Esophagus (tissue), 2 donors: ENCODE results near the gene JMJD6. TPM values are rescaled to one million over a fixed set of nuclear protein-coding genes. Genes with fewer than 3 reads are reported as not detected.
A peak's percentile ranks its signal among the peaks of the same experiment; 100 is the strongest.
"Not testable (repeated sequence)": the region's sequence is repeated elsewhere in the genome, so short reads cannot be mapped to it uniquely, and the experiment has no call there.

Experiments used
- H3K27ac ChIP-seq, 2 donors: one replicate each; pipeline ENCODE4 v1.5.1; 2013; ENCODE audit warnings: low read depth in 2 of 2, mild to moderate bottlenecking in 2 of 2, inconsistent platforms in 1 of 2, low read length in 1 of 2, moderate library complexity in 1 of 2
- H3K27me3 ChIP-seq, 2 donors: one replicate each; pipeline ENCODE4 v1.6.1; 2013; ENCODE audit warnings: low read length in 2 of 2, control low read depth in 1 of 2, mild to moderate bottlenecking in 1 of 2; ENCODE audit not compliant: insufficient read depth in 2 of 2, control insufficient read depth in 1 of 2
- H3K36me3 ChIP-seq, 2 donors: one replicate each; pipeline ENCODE4 v1.6.1; 2013; ENCODE audit warnings: low read length in 1 of 2; ENCODE audit not compliant: control insufficient read depth in 2 of 2, insufficient read depth in 2 of 2
- H3K4me1 ChIP-seq, 2 donors: one replicate each; pipeline ENCODE4 v1.6.1; 2013; ENCODE audit warnings: low read length in 1 of 2; ENCODE audit not compliant: control insufficient read depth in 2 of 2, insufficient read depth in 2 of 2
- H3K4me3 ChIP-seq, 2 donors: one replicate each; pipeline ENCODE4 v1.5.1; 2013; ENCODE audit warnings: low read length in 2 of 2, mild to moderate bottlenecking in 2 of 2, low read depth in 1 of 2, moderate library complexity in 1 of 2
- H3K9me3 ChIP-seq, 2 donors: one replicate each; pipeline ENCODE4 v1.6.1; 2013; ENCODE audit warnings: mild to moderate bottlenecking in 2 of 2, low read depth in 1 of 2, low read length in 1 of 2, moderate library complexity in 1 of 2; ENCODE audit not compliant: control insufficient read depth in 2 of 2, insufficient read depth in 1 of 2
- WGBS, 2 donors: extraction: QIAGEN DNeasy Blood & Tissue Kit; methylation state at CpG; one replicate each; pipeline ENCODE4 v1.1.7; 2013; 5-methylcytosine and 5-hydroxymethylcytosine counted together
- polyA plus RNA-seq, 2 donors: library from polyadenylated mRNA; stranded (reverse); fragments of 200-250 nt; gene quantifications; one replicate each; pipeline ENCODE4 v1.2.3, GENCODE V29; 2013
- donor health status: healthy with polysubstance abuse.
- donor health status: Bipolar disorder and iron deficiency.

Gene JMJD6
- polyA plus RNA-seq, 2 donors: 18.3 to 21.9 TPM

- 0% methylated on average over 52 to 60 of the region's 60 CpGs for WGBS, 2 donors
- peaks cover 0 to 7% of the 10 kb centered on the region in 2 donors for H3K36me3 ChIP-seq
- peak within 1 kb of the TSS; percentile 100 for H3K27ac ChIP-seq
- H3K9me3 ChIP-seq: no peaks in the 10 kb centered on the region
- peak within 1 kb of the TSS; percentile 87 to 100 for H3K4me3 ChIP-seq
- no peaks in the 10 kb centered on the region for H3K27me3 ChIP-seq
- H3K4me1 ChIP-seq: peaks cover 0 to 2% of the 10 kb centered on the region in 2 donors
Observed at GRCh38 chr17:76737082-76737675, 10.8 kb upstream of the JMJD6 start, which contains the start of gene SRSF2. Gene SRSF2 (minus strand): TSS chr17:76737331. CDS start chr17:76737160, 171 bp downstream.

- H3K4me1 ChIP-seq: peaks cover 0 to 2% of the 10 kb centered on the region in 2 donors
- H3K36me3 ChIP-seq: peaks cover 0 to 7% of the 10 kb centered on the region in 2 donors
- no peaks in the 10 kb centered on the region for H3K9me3 ChIP-seq
- peak overlapping the region; percentile 100 for H3K27ac ChIP-seq
- peak overlapping the region; percentile 87 to 100 for H3K4me3 ChIP-seq
- WGBS, 2 donors: 0 to 1% methylated on average over 83 to 117 of the region's 117 CpGs
- no peaks in the 10 kb centered on the region for H3K27me3 ChIP-seq
Observed at GRCh38 chr17:76736349-76737081, 10.1 kb upstream of the JMJD6 start.

- H3K4me3 ChIP-seq: peak overlapping the region; percentile 87 to 100
- H3K4me1 ChIP-seq: peaks cover 0 to 2% of the 10 kb centered on the region in 2 donors
- 1% methylated on average over 20 of the region's 20 CpGs for WGBS, 2 donors
- H3K27ac ChIP-seq: peak overlapping the region; percentile 100
- no peaks in the 10 kb centered on the region for H3K9me3 ChIP-seq
- peaks cover 0 to 7% of the 10 kb centered on the region in 2 donors for H3K36me3 ChIP-seq
- H3K27me3 ChIP-seq: no peaks in the 10 kb centered on the region
Observed at GRCh38 chr17:76735586-76736348, 9.4 kb upstream of the JMJD6 start.

- H3K27ac ChIP-seq: peak overlapping the region; percentile 34 to 57
- H3K27me3 ChIP-seq: no peaks in the 10 kb centered on the region
- peaks cover 0 to 7% of the 10 kb centered on the region in 2 donors for H3K36me3 ChIP-seq
- peaks cover 0 to 2% of the 10 kb centered on the region in 2 donors for H3K4me1 ChIP-seq
- H3K9me3 ChIP-seq: no peaks in the 10 kb centered on the region
- H3K4me3 ChIP-seq: peak overlapping the region; percentile 33 to 87
- WGBS, 2 donors: 7 to 13% methylated on average over 5 of the region's 5 CpGs
Observed at GRCh38 chr17:76735006-76735405, 8.6 kb upstream of the JMJD6 start.

- H3K27me3 ChIP-seq: no peaks in the 10 kb centered on the region
- 12 to 16% methylated on average over 8 of the region's 8 CpGs for WGBS, 2 donors
- no peaks in the 10 kb centered on the region for H3K9me3 ChIP-seq
- peak overlapping the region in 1 of 2 donors; percentile 73 for H3K27ac ChIP-seq
- peaks cover 0 to 2% of the 10 kb centered on the region in 2 donors for H3K4me1 ChIP-seq
- H3K36me3 ChIP-seq: peaks cover 0 to 7% of the 10 kb centered on the region in 2 donors
- peak overlapping the region in 1 of 2 donors; percentile 87 for H3K4me3 ChIP-seq
Observed at GRCh38 chr17:76734080-76734840, 7.9 kb upstream of the JMJD6 start.

- Histone ChIP-seq H3K4me3 (peak overlapping the region in 1 of 2 donors; percentile 87), H3K27ac (no peak overlapping the region), H3K36me3 (peaks cover 0 to 7% of the 10 kb centered on the region in 2 donors), H3K4me1 (peaks cover 0 to 2% of the 10 kb centered on the region in 2 donors), H3K27me3 (no peaks in the 10 kb centered on the region), H3K9me3 (no peaks in the 10 kb centered on the region)
- WGBS, 2 donors: 49 to 55% methylated on average over 1 of the region's 1 CpG
Observed at GRCh38 chr17:76733618-76733957, 7.2 kb upstream of the JMJD6 start.

- Histone ChIP-seq H3K4me3 (no peak overlapping the region), H3K9me3 (no peaks in the 10 kb centered on the region), H3K36me3 (peaks cover 0 to 7% of the 10 kb centered on the region in 2 donors), H3K4me1 (peaks cover 0 to 2% of the 10 kb centered on the region in 2 donors), H3K27me3 (no peaks in the 10 kb centered on the region), H3K27ac (no peak overlapping the region)
- WGBS, 2 donors: 53 to 67% methylated on average over 3 of the region's 3 CpGs
Observed at GRCh38 chr17:76732734-76733617, 6.6 kb upstream of the JMJD6 start.

GRCh38 chr17:76731800-76732733 is 5.7 kb upstream of the JMJD6 start:
- H3K36me3 ChIP-seq, H3K4me3 ChIP-seq, H3K4me1 ChIP-seq, H3K27ac ChIP-seq, H3K9me3 ChIP-seq, H3K27me3 ChIP-seq: not testable (repeated sequence)
- whole genome bisulfite sequencing, 2 donors: 84% methylated on average over 13 of the region's 13 CpGs
